Measurements from ENCODE around the gene DGKB.
"Not testable (repeated sequence)": the region's sequence is repeated elsewhere in the genome, so short reads cannot be mapped to it uniquely, and the experiment has no call there.

DGKB gene

DNA sequence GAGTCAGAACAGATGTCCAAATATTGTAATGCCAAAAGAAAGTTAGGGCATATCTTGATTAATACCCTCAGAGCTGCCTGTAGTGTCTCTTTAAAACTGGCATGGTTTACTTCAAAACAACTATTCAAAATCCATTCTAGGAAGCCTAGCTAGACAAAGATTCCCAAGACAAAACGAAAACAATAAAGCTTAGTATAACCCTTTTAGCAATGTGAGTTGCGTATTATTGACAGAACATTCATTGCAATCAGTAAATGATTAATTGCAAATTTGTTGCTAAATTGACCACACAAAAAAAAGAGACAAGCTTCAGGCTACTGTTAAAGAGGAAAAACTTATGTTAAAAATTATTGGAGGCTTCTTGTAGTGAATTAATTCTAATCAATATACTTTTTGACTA, 406.9 kb downstream of the DGKB start:
- CTCF ChIA-PET: no interaction called here
- POLR2A ChIA-PET (ENCODE audit: low non-redundant PET): no interaction called here
- DNase-seq (ENCODE audit: low spot score): no peak

DNA sequence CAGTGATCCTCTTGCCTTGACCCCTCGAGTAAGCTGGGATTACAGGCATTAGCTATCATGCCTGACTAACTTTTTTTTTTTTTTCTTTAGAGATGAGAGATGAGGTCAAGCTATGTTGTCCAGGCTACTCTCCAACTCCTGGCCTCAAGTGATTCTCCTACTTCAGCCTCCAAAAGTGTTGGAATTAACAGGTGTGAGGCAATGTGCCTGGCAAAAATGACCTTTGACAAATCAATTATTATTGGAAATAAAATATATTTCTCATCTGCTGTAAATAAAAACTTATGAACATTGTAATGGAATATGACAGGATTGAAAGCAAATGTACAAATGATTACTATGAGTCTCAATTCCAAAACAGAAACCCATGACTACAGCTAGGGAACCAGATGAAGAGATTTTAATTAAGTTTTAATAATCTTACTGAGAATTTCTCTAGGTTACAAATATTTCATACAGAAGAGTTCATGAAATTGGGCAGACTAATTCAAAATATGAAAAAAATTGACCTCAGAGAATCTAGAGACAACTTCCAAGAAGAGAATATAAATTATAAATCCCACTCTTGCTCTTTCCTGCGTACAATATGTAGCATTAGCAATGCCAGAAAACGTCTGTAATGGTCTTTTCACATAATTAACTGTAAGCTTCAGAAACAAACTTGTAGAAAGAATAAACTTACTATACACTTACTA, 414.7 kb downstream of the DGKB start:
- H3K27ac ChIP-seq: no peak overlapping the region
- ChIA-PET CTCF (interaction anchor here (0.6 kb wide), 1 partner anchor 55 kb away, joined by 4 read pairs; no protein-coding TSS in a partner anchor), POLR2A (ENCODE audit: low non-redundant PET) (no interaction called here)
- TF ChIP-seq CTCF (conservative IDR thresholded peaks at IDR 0.05; ENCODE audit: low read depth): no peak
- no peak for DNase-seq (ENCODE audit: low spot score)

More for the DNA sequence above, 406.9 kb downstream of the DGKB start:
- no peak for TF ChIP-seq CTCF (conservative IDR thresholded peaks at IDR 0.05; ENCODE audit: low read depth)
- H3K27ac ChIP-seq: no peak overlapping the region

DNA sequence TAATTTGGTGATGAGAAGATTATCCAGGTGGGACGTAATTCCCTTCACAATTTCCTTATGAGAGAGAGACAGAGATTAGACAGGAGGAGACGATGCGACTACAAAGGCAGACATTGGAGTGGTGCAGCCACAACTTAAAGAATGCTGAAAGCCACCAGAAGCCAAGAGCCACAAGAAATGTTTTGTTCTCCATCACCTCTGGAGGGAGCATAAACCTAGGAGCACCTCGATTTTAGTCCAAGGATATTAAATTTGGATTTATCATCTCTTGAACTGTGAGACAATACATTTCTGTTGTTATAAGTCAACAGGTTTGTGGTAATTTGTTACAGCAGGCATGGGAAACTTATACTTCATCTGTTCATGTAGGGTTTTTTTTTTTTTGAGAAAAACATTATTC, 418.9 kb downstream of the DGKB start:
- H3K27ac ChIP-seq: no peak overlapping the region
- peak; percentile 19; the same call in 1 of the 2 replicates for TF ChIP-seq CTCF (conservative IDR thresholded peaks at IDR 0.05; ENCODE audit: low read depth)
- CTCF ChIA-PET: interaction anchor here (1.0 kb wide), 1 partner anchor 208 kb away, joined by 4 read pairs; no protein-coding TSS in a partner anchor
- DNase-seq (ENCODE audit: low spot score): no peak
- POLR2A ChIA-PET (ENCODE audit: low non-redundant PET): no interaction called here

- no peak for DNase-seq (ENCODE audit: low spot score)
- ChIA-PET CTCF (interaction anchor here (0.6 kb wide), 1 partner anchor 94 kb away, joined by 3 read pairs; no protein-coding TSS in a partner anchor), POLR2A (ENCODE audit: low non-redundant PET) (no interaction called here)
- no peak overlapping the region for H3K27ac ChIP-seq
- no peak for TF ChIP-seq CTCF (conservative IDR thresholded peaks at IDR 0.05; ENCODE audit: low read depth)
Measured at GRCh38 chr7:14480281-14480680, 422.3 kb downstream of the DGKB start.

GRCh38 chr7:14478834-14479510, 423.6 kb downstream of the DGKB start:
- DNase-seq (ENCODE audit: low spot score): no peak
- no peak overlapping the region for H3K27ac ChIP-seq
- ChIA-PET POLR2A (ENCODE audit: low non-redundant PET) (no interaction called here), CTCF (no interaction called here)
- TF ChIP-seq CTCF (conservative IDR thresholded peaks at IDR 0.05; ENCODE audit: low read depth): no peak

GRCh38 chr7:14461716-14462115, 440.8 kb downstream of the DGKB start:
- CTCF ChIA-PET: interaction anchor here (1.1 kb wide), 1 partner anchor 230 kb away, joined by 3 read pairs; no protein-coding TSS in a partner anchor
- POLR2A ChIA-PET (ENCODE audit: low non-redundant PET); DNase-seq (ENCODE audit: low spot score); H3K27ac ChIP-seq: not testable (repeated sequence)

GRCh38 chr7:14458846-14459245, 443.7 kb downstream of the DGKB start:
- CTCF ChIA-PET: interaction anchor here (0.6 to 1.0 kb wide), 2 partner anchors 9 to 233 kb away, joined by 3 read pairs; no protein-coding TSS in a partner anchor
- H3K27ac ChIP-seq; POLR2A ChIA-PET (ENCODE audit: low non-redundant PET); DNase-seq (ENCODE audit: low spot score): not testable (repeated sequence)

Data from RWPE1 (cell line).